ENCODE measurements around the gene TLCD3A. TPM values are rescaled to one million over a fixed set of nuclear protein-coding genes. Genes with fewer than 3 reads are reported as not detected.

TLCD3A gene
- total and polyA plus RNA-seq, 10 of the 15 experiments (the other 5 are each of a cell fraction or from before 2014, with no cell fraction given), result 2.9 to 29.7 (median 17.8) TPM

DNA sequence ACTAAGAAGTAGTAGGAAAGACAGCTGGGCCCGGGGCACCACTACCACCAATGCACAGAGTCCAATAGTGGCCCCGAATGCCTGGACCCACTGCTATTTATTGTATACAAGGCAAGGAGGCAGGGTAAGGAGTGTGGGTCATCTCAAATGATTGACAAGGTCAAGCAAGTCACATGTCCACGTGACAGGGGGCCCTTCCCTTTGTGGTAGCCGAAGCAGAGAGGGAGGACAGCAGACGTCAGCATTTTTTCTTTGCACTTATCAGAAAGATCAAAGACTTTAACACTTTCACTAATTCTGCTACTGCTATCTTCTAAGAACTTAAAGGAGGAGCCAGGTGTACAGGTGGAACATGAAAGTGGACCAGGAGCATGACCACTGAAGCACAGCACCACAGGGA, 24.3 kb upstream of the TLCD3A start:
- in situ Hi-C loops (cut with MboI), result no loop called here
- Histone ChIP-seq H3K4me3 (no peak overlapping the region), H2AFZ (ENCODE audit: control insufficient read depth, low read depth, low read length) (no peak overlapping the region), H3K27me3 (replicated peaks in 1 of 2; ENCODE audit: control insufficient read depth in 2 of 2, insufficient read depth in 2 of 2, low read length in 1 of 2) (no peaks in the 10 kb centered on the region), H4K20me1 (ENCODE audit: control insufficient read depth, insufficient read depth) (no peaks in the 10 kb centered on the region), H3K27ac (ENCODE audit: control insufficient read depth, insufficient read depth) (no peak overlapping the region), H3K36me3 (ENCODE audit: control insufficient read depth in 2 of 2, insufficient read depth in 2 of 2, low read length in 1 of 2) (peaks cover 4 to 28% of the 10 kb centered on the region in 2 experiments), H3K79me2 (ENCODE audit: control insufficient read depth, insufficient read depth, low read length) (peaks cover 14% of the 10 kb centered on the region), H3K4me1 (ENCODE audit: control insufficient read depth, insufficient read depth, low read length) (no peaks in the 10 kb centered on the region), H3K4me2 (ENCODE audit: control insufficient read depth, insufficient read depth) (no peak overlapping the region), H3K9ac (ENCODE audit: control insufficient read depth, insufficient read depth, low read length) (no peak overlapping the region), H3K9me3 (replicated peaks; ENCODE audit: control insufficient read depth, insufficient read depth, low read length) (no peaks in the 10 kb centered on the region)
- POLR2A ChIA-PET, result interaction anchor here (0.6 kb wide), 1 partner anchor 561 kb away, joined by 3 read pairs; no protein-coding TSS in a partner anchor
- SMC1A ChIA-PET (ENCODE audit: uncharacterized antibody, unreplicated experiment), result no interaction called here
- no peak for ATAC-seq
- intact Hi-C loops (cut with micrococcal nuclease; ENCODE audit: unreplicated experiment), result no loop called here
- TF ChIP-seq SMARCA5 (IDR thresholded peaks at IDR 0.05) (no peak), CBFB (IDR thresholded peaks at IDR 0.05; ENCODE audit: low read depth) (no peak), EGR1 (IDR thresholded peaks at IDR 0.05; ENCODE audit: borderline replicate concordance in 1 of 2, low read depth in 2 of 2, low read length in 2 of 2) (no peak), NFIC (IDR thresholded peaks at IDR 0.05; ENCODE audit: low read depth, low read length) (no peak), ZSCAN29 (IDR thresholded peaks at IDR 0.05) (no peak), ZNF384 (IDR thresholded peaks at IDR 0.05; ENCODE audit: borderline replicate concordance, low read depth, low read length) (no peak), RBBP5 (conservative IDR thresholded peaks at IDR 0.05) (no peak), NFYB (IDR thresholded peaks at IDR 0.05; ENCODE audit: insufficient read depth, low read depth, low read length) (no peak), JUND (IDR thresholded peaks at IDR 0.05; ENCODE audit: low read depth, low read length) (no peak), GABPA (IDR thresholded peaks at IDR 0.05; ENCODE audit: low read depth) (no peak), POLR2A (IDR thresholded peaks at IDR 0.05; ENCODE audit: low read depth, low read length) (no peak), SMAD5 (IDR thresholded peaks at IDR 0.05; ENCODE audit: low read depth) (no peak), TCF3 (IDR thresholded peaks at IDR 0.05; ENCODE audit: borderline replicate concordance, insufficient read depth, low read depth, low read length) (no peak), CHD2 (IDR thresholded peaks at IDR 0.05; ENCODE audit: borderline replicate concordance, low read depth, low read length) (no peak), NFXL1 (IDR thresholded peaks at IDR 0.05; ENCODE audit: borderline replicate concordance) (no peak), RCOR1 (conservative IDR thresholded peaks at IDR 0.05; ENCODE audit: low read depth, low read length) (no peak), EP300 (IDR thresholded peaks at IDR 0.05; ENCODE audit: borderline replicate concordance in 1 of 2, control insufficient read depth in 1 of 2, low read depth in 2 of 2, low read length in 2 of 2) (no peak)
- TF ChIP-seq, protein P1, sequence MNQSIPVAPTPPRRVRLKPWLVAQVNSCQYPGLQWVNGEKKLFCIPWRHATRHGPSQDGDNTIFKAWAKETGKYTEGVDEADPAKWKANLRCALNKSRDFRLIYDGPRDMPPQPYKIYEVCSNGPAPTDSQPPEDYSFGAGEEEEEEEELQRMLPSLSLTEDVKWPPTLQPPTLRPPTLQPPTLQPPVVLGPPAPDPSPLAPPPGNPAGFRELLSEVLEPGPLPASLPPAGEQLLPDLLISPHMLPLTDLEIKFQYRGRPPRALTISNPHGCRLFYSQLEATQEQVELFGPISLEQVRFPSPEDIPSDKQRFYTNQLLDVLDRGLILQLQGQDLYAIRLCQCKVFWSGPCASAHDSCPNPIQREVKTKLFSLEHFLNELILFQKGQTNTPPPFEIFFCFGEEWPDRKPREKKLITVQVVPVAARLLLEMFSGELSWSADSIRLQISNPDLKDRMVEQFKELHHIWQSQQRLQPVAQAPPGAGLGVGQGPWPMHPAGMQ (IDR thresholded peaks at IDR 0.05; ENCODE audit: borderline replicate concordance), result no peak
- TF ChIP-seq, protein P2, sequence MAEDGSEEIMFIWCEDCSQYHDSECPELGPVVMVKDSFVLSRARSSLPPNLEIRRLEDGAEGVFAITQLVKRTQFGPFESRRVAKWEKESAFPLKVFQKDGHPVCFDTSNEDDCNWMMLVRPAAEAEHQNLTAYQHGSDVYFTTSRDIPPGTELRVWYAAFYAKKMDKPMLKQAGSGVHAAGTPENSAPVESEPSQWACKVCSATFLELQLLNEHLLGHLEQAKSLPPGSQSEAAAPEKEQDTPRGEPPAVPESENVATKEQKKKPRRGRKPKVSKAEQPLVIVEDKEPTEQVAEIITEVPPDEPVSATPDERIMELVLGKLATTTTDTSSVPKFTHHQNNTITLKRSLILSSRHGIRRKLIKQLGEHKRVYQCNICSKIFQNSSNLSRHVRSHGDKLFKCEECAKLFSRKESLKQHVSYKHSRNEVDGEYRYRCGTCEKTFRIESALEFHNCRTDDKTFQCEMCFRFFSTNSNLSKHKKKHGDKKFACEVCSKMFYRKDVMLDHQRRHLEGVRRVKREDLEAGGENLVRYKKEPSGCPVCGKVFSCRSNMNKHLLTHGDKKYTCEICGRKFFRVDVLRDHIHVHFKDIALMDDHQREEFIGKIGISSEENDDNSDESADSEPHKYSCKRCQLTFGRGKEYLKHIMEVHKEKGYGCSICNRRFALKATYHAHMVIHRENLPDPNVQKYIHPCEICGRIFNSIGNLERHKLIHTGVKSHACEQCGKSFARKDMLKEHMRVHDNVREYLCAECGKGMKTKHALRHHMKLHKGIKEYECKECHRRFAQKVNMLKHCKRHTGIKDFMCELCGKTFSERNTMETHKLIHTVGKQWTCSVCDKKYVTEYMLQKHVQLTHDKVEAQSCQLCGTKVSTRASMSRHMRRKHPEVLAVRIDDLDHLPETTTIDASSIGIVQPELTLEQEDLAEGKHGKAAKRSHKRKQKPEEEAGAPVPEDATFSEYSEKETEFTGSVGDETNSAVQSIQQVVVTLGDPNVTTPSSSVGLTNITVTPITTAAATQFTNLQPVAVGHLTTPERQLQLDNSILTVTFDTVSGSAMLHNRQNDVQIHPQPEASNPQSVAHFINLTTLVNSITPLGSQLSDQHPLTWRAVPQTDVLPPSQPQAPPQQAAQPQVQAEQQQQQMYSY (CRISPR knock-in tag; IDR thresholded peaks at IDR 0.05), result no peak
- RAD21 ChIA-PET (ENCODE audit: unreplicated experiment), result interaction anchor here (1.5 kb wide), 1 partner anchor 273 kb away, joined by 3 read pairs; no protein-coding TSS in a partner anchor
- DNase-seq (ENCODE audit: low read depth, low spot score), result no peak
- no TSS peak for BruUV-seq (replicated peaks)
- 50% methylated on average over 5 of the region's 5 CpGs for WGBS (ENCODE audit: insufficient coverage, insufficient replicate concordance, low lambda C conversion rate, missing lambda C conversion rate)
- CTCF ChIA-PET, result no interaction called here
- no peak for FAIRE-seq
